Peyer's patch (tissue), 4 donors: Measurements from ENCODE around the gene LRRC3C.

Experiments
- POLR2A ChIP-seq, 2 donors: fragments of 450-650 bp; IDR thresholded peaks; one replicate each; pipeline ENCODE4 v1.5.1; 2017; ENCODE audit warnings: antibody characterized with exemption in 2 of 2, mild to moderate bottlenecking in 2 of 2, moderate library complexity in 2 of 2
- TF ChIP-seq, protein P1 (sequence below), 6 experiments: fragments of 450-650 bp in 4 of 6; fragments of 200-600 bp in 2 of 6; sonication (generic) in 1 of 6; IDR thresholded peaks; one replicate each; pipeline ENCODE4 v1.5.1; 2017 to 2019; ENCODE audit warnings: antibody characterized with exemption in 6 of 6, mild to moderate bottlenecking in 3 of 6, moderate library complexity in 1 of 6

DNA sequence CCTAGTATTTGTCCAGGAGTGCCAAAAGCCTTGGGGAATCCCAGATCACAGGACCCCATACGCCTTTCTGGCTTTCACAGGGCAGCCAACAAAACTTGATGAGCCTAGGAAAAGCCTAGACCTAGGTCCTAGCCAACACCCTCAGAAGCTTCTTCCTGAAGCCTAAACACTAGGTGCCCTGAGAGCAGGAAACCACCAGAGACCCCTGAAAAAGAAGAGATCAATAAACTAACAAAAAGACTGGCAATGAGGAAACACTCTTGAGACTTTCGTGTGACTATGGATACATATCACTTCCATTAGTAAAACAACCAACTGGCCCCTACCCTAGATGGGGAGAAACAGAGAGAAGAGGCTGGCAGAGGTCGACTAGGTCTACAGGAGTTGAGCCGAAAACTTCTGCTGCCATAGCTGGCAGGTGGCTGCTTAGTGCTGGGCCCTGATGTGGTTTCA lies 1.4 kb upstream of the LRRC3C start:
- TF ChIP-seq, protein P1, sequence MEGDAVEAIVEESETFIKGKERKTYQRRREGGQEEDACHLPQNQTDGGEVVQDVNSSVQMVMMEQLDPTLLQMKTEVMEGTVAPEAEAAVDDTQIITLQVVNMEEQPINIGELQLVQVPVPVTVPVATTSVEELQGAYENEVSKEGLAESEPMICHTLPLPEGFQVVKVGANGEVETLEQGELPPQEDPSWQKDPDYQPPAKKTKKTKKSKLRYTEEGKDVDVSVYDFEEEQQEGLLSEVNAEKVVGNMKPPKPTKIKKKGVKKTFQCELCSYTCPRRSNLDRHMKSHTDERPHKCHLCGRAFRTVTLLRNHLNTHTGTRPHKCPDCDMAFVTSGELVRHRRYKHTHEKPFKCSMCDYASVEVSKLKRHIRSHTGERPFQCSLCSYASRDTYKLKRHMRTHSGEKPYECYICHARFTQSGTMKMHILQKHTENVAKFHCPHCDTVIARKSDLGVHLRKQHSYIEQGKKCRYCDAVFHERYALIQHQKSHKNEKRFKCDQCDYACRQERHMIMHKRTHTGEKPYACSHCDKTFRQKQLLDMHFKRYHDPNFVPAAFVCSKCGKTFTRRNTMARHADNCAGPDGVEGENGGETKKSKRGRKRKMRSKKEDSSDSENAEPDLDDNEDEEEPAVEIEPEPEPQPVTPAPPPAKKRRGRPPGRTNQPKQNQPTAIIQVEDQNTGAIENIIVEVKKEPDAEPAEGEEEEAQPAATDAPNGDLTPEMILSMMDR (IDR thresholded peaks at IDR 0.05) = no peak
- no peak for TF ChIP-seq POLR2A (IDR thresholded peaks at IDR 0.05)
